MM.1S (cell line): ENCODE results near the gene TNFRSF25.

Experiments used
- DNase-seq: peaks from one replicate; pipeline ENCODE4 v3.0.0-alpha.2; 2015
- H2AFZ ChIP-seq: fragments of 300-600 bp; sonication (generic); 2 replicates; pipeline ENCODE4 v1.6.0; 2016; ENCODE audit warnings: antibody characterized with exemption, low read length
- H3F3A ChIP-seq: fragments of 300-600 bp; sonication (generic); 2 replicates; pipeline ENCODE4 v1.6.1; 2016; ENCODE audit warnings: mild to moderate bottlenecking, antibody characterized with exemption, low read length, moderate library complexity, mixed read lengths; ENCODE audit not compliant: insufficient read depth
- H3K27ac ChIP-seq: fragments of 300-600 bp; sonication (generic); 2 replicates; pipeline ENCODE4 v1.5.1; 2016; ENCODE audit warnings: mild to moderate bottlenecking, low read length
- H3K27me3 ChIP-seq: fragments of 300-600 bp; sonication (generic); replicated peaks from 2 replicates; pipeline ENCODE4 v1.6.0; 2016; ENCODE audit warnings: low read length; ENCODE audit not compliant: insufficient read depth
- H3K36me3 ChIP-seq: fragments of 300-600 bp; sonication (generic); replicated peaks from 2 replicates; pipeline ENCODE4 v1.6.1; 2016; ENCODE audit warnings: mild to moderate bottlenecking, low read length, mixed read lengths; ENCODE audit not compliant: insufficient read depth
- H3K4me1 ChIP-seq: fragments of 300-600 bp; sonication (generic); 2 replicates; pipeline ENCODE4 v1.6.1; 2016; ENCODE audit warnings: low read length, mixed read lengths
- H3K4me2 ChIP-seq: fragments of 300-600 bp; sonication (generic); 2 replicates; pipeline ENCODE4 v1.6.0; 2016; ENCODE audit warnings: low read depth, low read length
- H3K4me3 ChIP-seq: fragments of 300-600 bp; sonication (generic); 2 replicates; pipeline ENCODE4 v1.5.1; 2016; ENCODE audit warnings: low read length, mixed read lengths
- H3K79me2 ChIP-seq: fragments of 300-600 bp; sonication (generic); 2 replicates; pipeline ENCODE4 v1.6.1; 2016; ENCODE audit warnings: mixed run types, low read length, mixed read lengths
- H3K9ac ChIP-seq: fragments of 300-600 bp; sonication (generic); 2 replicates; pipeline ENCODE4 v1.6.1; 2016; ENCODE audit warnings: low read length, mixed read lengths
- H3K9me2 ChIP-seq: fragments of 300-600 bp; sonication (generic); replicated peaks from 2 replicates; pipeline ENCODE4 v1.6.1; 2016; ENCODE audit warnings: mild to moderate bottlenecking, low read length, mixed read lengths; ENCODE audit not compliant: insufficient read depth
- H3K9me3 ChIP-seq: fragments of 300-600 bp; sonication (generic); replicated peaks from 2 replicates; pipeline ENCODE4 v1.6.1; 2016; ENCODE audit warnings: mild to moderate bottlenecking, low read length, mixed read lengths; ENCODE audit not compliant: insufficient read depth
- H4K20me1 ChIP-seq: fragments of 300-600 bp; sonication (generic); 2 replicates; pipeline ENCODE4 v1.6.1; 2016; ENCODE audit warnings: mild to moderate bottlenecking, low read length, moderate library complexity, mixed read lengths; ENCODE audit not compliant: insufficient read depth
- EZH2 ChIP-seq: fragments of 300-600 bp; sonication (generic); optimal IDR thresholded peaks from 2 replicates; pipeline ENCODE3; 2017; ENCODE audit warnings: low read depth, mild to moderate bottlenecking, antibody characterized with exemption, low read length, mixed read lengths
- EZH2phosphoT487 ChIP-seq: fragments of 300-600 bp; sonication (generic); IDR thresholded peaks from 2 replicates; pipeline ENCODE4 v1.6.1; 2018; ENCODE audit warnings: antibody characterized with exemption, low read length
- TF ChIP-seq, protein P1 (sequence below): fragments of 300-600 bp; sonication (generic); IDR thresholded peaks from 2 replicates; pipeline ENCODE4 v1.5.1; 2016; ENCODE audit warnings: antibody characterized with exemption, low read length, mixed read lengths

Gene TNFRSF25

DNA sequence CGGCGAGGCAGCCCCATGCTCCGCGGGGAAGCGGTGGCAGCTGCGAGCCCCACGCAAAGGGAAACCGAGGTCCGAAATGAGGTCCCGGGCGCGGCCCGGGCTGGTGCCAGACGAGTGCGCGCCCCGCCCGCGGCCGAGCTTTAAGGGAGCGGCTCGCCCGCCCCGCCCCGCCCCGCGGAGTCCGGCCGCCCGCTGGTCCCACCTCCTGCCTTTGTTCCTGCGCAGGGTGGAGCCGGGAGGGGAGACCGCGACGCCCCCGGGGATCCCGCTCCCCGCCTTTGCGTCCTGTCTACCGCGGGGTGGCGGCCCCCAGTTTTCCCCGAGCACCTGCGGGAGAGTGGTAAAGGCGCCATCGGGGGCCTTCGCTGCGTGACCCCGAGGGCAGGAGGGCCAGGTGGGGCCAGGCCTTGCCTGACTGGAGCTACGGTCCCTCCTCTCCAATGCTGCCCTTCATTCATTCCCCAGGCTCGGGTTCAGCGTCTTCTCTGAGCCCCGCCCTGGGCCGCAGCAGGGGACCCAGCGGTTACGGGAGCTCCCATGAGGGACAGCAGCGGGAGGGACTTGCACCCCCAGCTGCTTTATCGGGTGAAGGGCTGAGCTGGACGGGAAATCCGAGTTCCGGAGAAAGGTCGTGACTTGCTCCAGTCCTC is 46.0 kb downstream of the TNFRSF25 start, which contains the start of gene HES2:
TSS of gene HES2 (minus strand) at position 116 of the 650 bp plus-strand sequence. CDS start at position 17, 99 bp downstream.
- Histone ChIP-seq H3K4me3 (no peak within 1 kb of the TSS), H3F3A (0 out of 2 replicates have a peak, but pooled peaks cover under 1% of the 10 kb centered on the region), H3K9me3 (no peaks in the 10 kb centered on the region), H3K36me3 (no peaks in the 10 kb centered on the region), H4K20me1 (no peaks in the 10 kb centered on the region), H3K9me2 (no peaks in the 10 kb centered on the region), H2AFZ (no peak within 1 kb of the TSS), H3K9ac (no peak within 1 kb of the TSS), H3K4me2 (no peak within 1 kb of the TSS; the same call in 1 of the 2 replicates), H3K79me2 (no peaks in the 10 kb centered on the region), H3K27me3 (peaks cover 94% of the 10 kb centered on the region), H3K4me1 (peaks cover 4% of the 10 kb centered on the region; the same call in 1 of the 2 replicates), H3K27ac (no peak within 1 kb of the TSS)
- TF ChIP-seq EZH2 (no peak), EZH2phosphoT487 (no peak)
- TF ChIP-seq, protein P1, sequence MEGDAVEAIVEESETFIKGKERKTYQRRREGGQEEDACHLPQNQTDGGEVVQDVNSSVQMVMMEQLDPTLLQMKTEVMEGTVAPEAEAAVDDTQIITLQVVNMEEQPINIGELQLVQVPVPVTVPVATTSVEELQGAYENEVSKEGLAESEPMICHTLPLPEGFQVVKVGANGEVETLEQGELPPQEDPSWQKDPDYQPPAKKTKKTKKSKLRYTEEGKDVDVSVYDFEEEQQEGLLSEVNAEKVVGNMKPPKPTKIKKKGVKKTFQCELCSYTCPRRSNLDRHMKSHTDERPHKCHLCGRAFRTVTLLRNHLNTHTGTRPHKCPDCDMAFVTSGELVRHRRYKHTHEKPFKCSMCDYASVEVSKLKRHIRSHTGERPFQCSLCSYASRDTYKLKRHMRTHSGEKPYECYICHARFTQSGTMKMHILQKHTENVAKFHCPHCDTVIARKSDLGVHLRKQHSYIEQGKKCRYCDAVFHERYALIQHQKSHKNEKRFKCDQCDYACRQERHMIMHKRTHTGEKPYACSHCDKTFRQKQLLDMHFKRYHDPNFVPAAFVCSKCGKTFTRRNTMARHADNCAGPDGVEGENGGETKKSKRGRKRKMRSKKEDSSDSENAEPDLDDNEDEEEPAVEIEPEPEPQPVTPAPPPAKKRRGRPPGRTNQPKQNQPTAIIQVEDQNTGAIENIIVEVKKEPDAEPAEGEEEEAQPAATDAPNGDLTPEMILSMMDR: no peak
- DNase-seq: no peak

DNA sequence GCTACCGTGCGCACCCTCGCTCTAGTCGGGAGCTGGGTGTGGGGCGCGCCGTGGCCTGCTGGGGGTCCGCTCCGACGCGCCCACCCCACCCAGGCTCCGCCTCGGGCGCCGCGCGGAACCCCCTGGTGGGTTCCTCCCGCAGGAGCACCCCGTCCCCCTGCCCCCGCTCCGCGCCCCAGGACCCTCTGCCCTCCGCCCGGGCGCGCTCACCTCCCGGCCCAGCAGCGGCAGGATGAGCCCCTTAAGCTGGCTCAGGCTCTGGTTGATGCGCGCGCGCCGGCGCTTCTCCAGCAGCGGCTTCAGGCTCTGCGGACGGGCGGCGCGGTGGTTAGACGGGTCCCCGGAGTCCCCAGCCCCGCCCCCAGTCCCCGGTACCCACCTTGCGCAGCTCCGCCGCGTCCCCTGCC is 46.6 kb downstream of the TNFRSF25 start:
- Histone ChIP-seq H3K9ac (no peak overlapping the region), H3K36me3 (no peaks in the 10 kb centered on the region), H3K9me3 (no peaks in the 10 kb centered on the region), H4K20me1 (no peaks in the 10 kb centered on the region), H3K27me3 (peaks cover 91% of the 10 kb centered on the region), H3K9me2 (no peaks in the 10 kb centered on the region), H3K4me1 (peaks cover 4% of the 10 kb centered on the region; the same call in 1 of the 2 replicates), H3K27ac (no peak overlapping the region), H3F3A (peaks cover 5% of the 10 kb centered on the region; the same call in 1 of the 2 replicates), H3K79me2 (no peaks in the 10 kb centered on the region), H3K4me2 (no peak overlapping the region; the same call in 1 of the 2 replicates), H3K4me3 (no peak overlapping the region), H2AFZ (no peak overlapping the region)
- DNase-seq: no peak
- TF ChIP-seq, protein P1: no peak
- TF ChIP-seq EZH2 (no peak), EZH2phosphoT487 (no peak)

DNA sequence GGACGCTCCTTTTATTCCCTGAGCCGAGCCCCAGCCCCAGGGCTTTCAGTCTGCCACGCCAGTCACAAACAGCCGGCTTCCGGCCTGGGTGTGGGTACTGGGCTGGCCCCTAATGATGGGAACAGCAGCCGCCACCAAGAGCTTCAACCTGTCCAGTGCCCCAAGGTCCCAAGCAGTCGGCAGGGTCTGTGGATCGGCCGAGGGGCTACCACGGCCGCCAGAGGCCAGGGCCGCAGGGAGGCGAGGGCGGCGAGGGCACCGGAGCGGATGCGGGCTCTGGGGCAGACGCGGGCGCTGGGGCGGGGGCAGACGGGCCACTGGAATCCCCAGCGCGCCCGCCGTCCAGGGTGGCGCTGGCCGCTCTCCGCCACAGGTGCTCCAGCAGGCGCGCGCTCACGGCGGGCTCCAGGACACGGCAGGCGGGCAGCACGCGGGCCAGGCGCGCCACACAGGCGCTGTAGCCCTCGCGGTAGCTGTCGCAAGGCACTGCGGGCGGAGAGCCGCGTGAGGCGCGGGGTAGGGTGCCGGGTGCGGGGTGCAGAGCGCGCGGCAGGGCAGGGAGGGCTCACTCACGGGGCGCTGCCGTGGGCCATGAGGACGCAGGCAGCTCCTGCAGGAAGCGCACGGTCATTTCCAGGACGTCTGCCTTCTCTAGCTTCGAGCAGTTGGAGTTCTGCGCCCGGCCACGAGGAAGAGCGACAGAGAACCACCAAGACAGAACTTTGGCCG is 47.1 kb downstream of the TNFRSF25 start:
- H3K79me2 ChIP-seq: no peaks in the 10 kb centered on the region
- peaks cover 85% of the 10 kb centered on the region for H3K27me3 ChIP-seq
- DNase-seq: no peak
- H3K9ac ChIP-seq: no peak overlapping the region
- H3F3A ChIP-seq: peaks cover 5% of the 10 kb centered on the region; the same call in 1 of the 2 replicates
- H3K9me3 ChIP-seq: no peaks in the 10 kb centered on the region
- peaks cover 4% of the 10 kb centered on the region; the same call in 1 of the 2 replicates for H3K4me1 ChIP-seq
- H3K4me2 ChIP-seq: no peak overlapping the region; the same call in 1 of the 2 replicates
- H3K4me3 ChIP-seq: no peak overlapping the region
- no peaks in the 10 kb centered on the region for H3K36me3 ChIP-seq
- no peaks in the 10 kb centered on the region for H4K20me1 ChIP-seq
- no peak overlapping the region for H2AFZ ChIP-seq
- no peaks in the 10 kb centered on the region for H3K9me2 ChIP-seq
- no peak for TF ChIP-seq EZH2
- TF ChIP-seq EZH2phosphoT487: no peak
- TF ChIP-seq, protein P1: no peak
- H3K27ac ChIP-seq: no peak overlapping the region
